KMS-11 (cell line): ENCODE results near the gene ATP8B1.
"Not testable (repeated sequence)": the region's sequence is repeated elsewhere in the genome, so short reads cannot be mapped to it uniquely, and the experiment has no call there.

Experiments used
- H2AFZ ChIP-seq: fragments of 200-600 bp; sonication (generic); 2 replicates; pipeline ENCODE4 v1.6.1; 2016; ENCODE audit warnings: antibody characterized with exemption, mixed run types, low read depth
- H3K27ac ChIP-seq: fragments of 200-600 bp; sonication (generic); 2 replicates; pipeline ENCODE4 v1.6.1; 2016; ENCODE audit warnings: mild to moderate bottlenecking, mixed run types
- H3K27me3 ChIP-seq: fragments of 200-600 bp; sonication (generic); 2 replicates; pipeline ENCODE4 v1.6.1; 2017; ENCODE audit warnings: mild to moderate bottlenecking, low read depth, mixed run types, moderate library complexity; ENCODE audit not compliant: insufficient read depth
- H3K36me3 ChIP-seq: fragments of 200-600 bp; sonication (generic); 2 replicates; pipeline ENCODE4 v1.6.1; 2017; ENCODE audit warnings: mild to moderate bottlenecking, mixed run types; ENCODE audit not compliant: insufficient read depth
- H3K4me1 ChIP-seq: fragments of 200-600 bp; sonication (generic); 2 replicates; pipeline ENCODE4 v1.6.1; 2016; ENCODE audit warnings: mild to moderate bottlenecking, low read depth, mixed run types; ENCODE audit not compliant: poor library complexity, severe bottlenecking
- H3K4me2 ChIP-seq: fragments of 200-600 bp; sonication (generic); 2 replicates; pipeline ENCODE4 v1.7.0; 2016; ENCODE audit warnings: mild to moderate bottlenecking, mixed run types
- H3K4me3 ChIP-seq: fragments of 200-600 bp; sonication (generic); IDR thresholded peaks from 2 replicates; pipeline ENCODE4 v1.6.1; 2017; ENCODE audit warnings: low read depth, low read length, mixed read lengths; ENCODE audit not compliant: insufficient read depth
- H3K79me2 ChIP-seq: fragments of 200-600 bp; sonication (generic); 2 replicates; pipeline ENCODE4 v1.6.1; 2016; ENCODE audit warnings: low read depth, mixed run types; ENCODE audit not compliant: insufficient read depth
- H3K9ac ChIP-seq: fragments of 200-600 bp; sonication (generic); 2 replicates; pipeline ENCODE4 v1.6.1; 2016; ENCODE audit warnings: mild to moderate bottlenecking, mixed run types
- H4K20me1 ChIP-seq: fragments of 200-600 bp; sonication (generic); 2 replicates; pipeline ENCODE4 v1.6.1; 2016; ENCODE audit warnings: mild to moderate bottlenecking, mixed run types; ENCODE audit not compliant: insufficient read depth
- CTCF ChIP-seq: fragments of 200-600 bp; sonication (generic); conservative IDR thresholded peaks from 2 replicates; pipeline ENCODE4 v1.6.1; 2017; ENCODE audit warnings: low read depth, mild to moderate bottlenecking, antibody characterized with exemption, low read length, moderate library complexity, mixed read lengths

Gene ATP8B1

GRCh38 chr18:57738078-57738477 lies 65.0 kb downstream of the ATP8B1 start:
- no peak overlapping the region for H3K4me2 ChIP-seq
- H4K20me1 ChIP-seq = no peaks in the 10 kb centered on the region
- no peaks in the 10 kb centered on the region for H3K79me2 ChIP-seq
- no peak overlapping the region for H3K4me3 ChIP-seq
- H3K4me1 ChIP-seq = no peaks in the 10 kb centered on the region
- H3K36me3 ChIP-seq = no peaks in the 10 kb centered on the region
- TF ChIP-seq CTCF = no peak
- H2AFZ ChIP-seq = no peak overlapping the region
- H3K27me3 ChIP-seq = no peaks in the 10 kb centered on the region
- H3K9ac ChIP-seq = no peak overlapping the region
- H3K27ac ChIP-seq = no peak overlapping the region

GRCh38 chr18:57737400-57738060 lies 65.6 kb downstream of the ATP8B1 start:
- Histone ChIP-seq H3K27me3 (no peaks in the 10 kb centered on the region), H3K27ac (no peak overlapping the region), H3K4me3 (no peak overlapping the region), H3K4me1 (no peaks in the 10 kb centered on the region), H4K20me1 (no peaks in the 10 kb centered on the region), H3K9ac (no peak overlapping the region), H3K36me3 (no peaks in the 10 kb centered on the region), H2AFZ (no peak overlapping the region), H3K79me2 (no peaks in the 10 kb centered on the region), H3K4me2 (no peak overlapping the region)
- no peak for TF ChIP-seq CTCF

GRCh38 chr18:57735042-57735441 lies 68.1 kb downstream of the ATP8B1 start:
- H2AFZ ChIP-seq, H3K4me1 ChIP-seq, H3K79me2 ChIP-seq, H4K20me1 ChIP-seq, H3K27ac ChIP-seq, H3K4me2 ChIP-seq, H3K36me3 ChIP-seq, H3K4me3 ChIP-seq, H3K9ac ChIP-seq, H3K27me3 ChIP-seq: not testable (repeated sequence)

GRCh38 chr18:57733861-57734260 lies 69.3 kb downstream of the ATP8B1 start:
- no peak for TF ChIP-seq CTCF
- H3K79me2 ChIP-seq = no peaks in the 10 kb centered on the region

GRCh38 chr18:57730146-57730545 lies 73.0 kb downstream of the ATP8B1 start:
- Histone ChIP-seq H3K4me1 (no peaks in the 10 kb centered on the region), H3K79me2 (no peaks in the 10 kb centered on the region), H3K27me3 (no peaks in the 10 kb centered on the region), H3K9ac (no peak overlapping the region), H4K20me1 (no peaks in the 10 kb centered on the region), H3K27ac (no peak overlapping the region), H3K4me2 (no peak overlapping the region), H3K4me3 (no peak overlapping the region), H2AFZ (no peak overlapping the region), H3K36me3 (no peaks in the 10 kb centered on the region)
- TF ChIP-seq CTCF = no peak

More at GRCh38 chr18:57733861-57734260, 69.3 kb downstream of the ATP8B1 start:
- Histone ChIP-seq H3K4me1 (no peaks in the 10 kb centered on the region), H2AFZ (no peak overlapping the region), H3K27ac (no peak overlapping the region), H4K20me1 (no peaks in the 10 kb centered on the region), H3K4me2 (no peak overlapping the region), H3K9ac (no peak overlapping the region), H3K27me3 (no peaks in the 10 kb centered on the region), H3K36me3 (no peaks in the 10 kb centered on the region), H3K4me3 (no peak overlapping the region)
